Lung (tissue), 12 donors: ENCODE data around the gene MLLT3. TPM values are rescaled to one million over a fixed set of nuclear protein-coding genes. Genes with fewer than 3 reads are reported as not detected.

Source experiments
- ATAC-seq: fragments of 200-7000 bp; cut with Tn5 transposase; one replicate; pipeline ENCODE4 v1.9.1; 2020; ENCODE audit warnings: moderate number of reproducible peaks; ENCODE audit not compliant: insufficient read depth, low FRiP score
- DNase-seq, 3 donors: peaks; one replicate each; pipeline ENCODE4 v3.0.0-alpha.2; 2013 to 2017
- H3K27ac ChIP-seq, 2 donors: one replicate each; pipeline ENCODE4 v1.5.1; 2013; ENCODE audit warnings: mild to moderate bottlenecking in 2 of 2, moderate library complexity in 2 of 2, control low read depth in 1 of 2, inconsistent platforms in 1 of 2, low read depth in 1 of 2, low read length in 1 of 2
- H3K27me3 ChIP-seq, 3 donors: one replicate each; pipeline ENCODE4 v1.5.1; 2013; ENCODE audit warnings: low read length in 2 of 3; ENCODE audit not compliant: control insufficient read depth in 3 of 3, insufficient read depth in 3 of 3
- H3K36me3 ChIP-seq, 4 donors: one replicate each; pipeline ENCODE4 v1.5.1; 2013; ENCODE audit warnings: low read length in 4 of 4, mild to moderate bottlenecking in 1 of 4, moderate library complexity in 1 of 4; ENCODE audit not compliant: control insufficient read depth in 4 of 4, insufficient read depth in 4 of 4
- H3K4me1 ChIP-seq, 5 donors: one replicate each; pipeline ENCODE4 v1.5.1; 2013; ENCODE audit warnings: low read length in 5 of 5, mild to moderate bottlenecking in 2 of 5, moderate library complexity in 1 of 5; ENCODE audit not compliant: control insufficient read depth in 5 of 5, insufficient read depth in 5 of 5
- H3K4me3 ChIP-seq: one replicate; pipeline ENCODE4 v1.5.1; 2013; ENCODE audit warnings: mild to moderate bottlenecking, control low read depth, moderate library complexity
- H3K9ac ChIP-seq, 2 donors: one replicate each; pipeline ENCODE4 v1.5.1; 2013; ENCODE audit warnings: low read length in 2 of 2, control low read depth in 1 of 2; ENCODE audit not compliant: insufficient read depth in 1 of 2
- H3K9me3 ChIP-seq, 4 donors: one replicate each; pipeline ENCODE4 v1.5.1; 2013; ENCODE audit warnings: low read length in 3 of 4, mild to moderate bottlenecking in 1 of 4, moderate library complexity in 1 of 4; ENCODE audit not compliant: control insufficient read depth in 4 of 4, insufficient read depth in 3 of 4
- WGBS, 2 donors: extraction: QIAGEN DNeasy Blood & Tissue Kit; methylation state at CpG; one replicate each; pipeline ENCODE4 v1.1.7; 2013; 5-methylcytosine and 5-hydroxymethylcytosine counted together
- polyA plus RNA-seq, 2 donors: library from polyadenylated mRNA; stranded (reverse); fragments of 200-250 nt; gene quantifications; one replicate each; pipeline ENCODE4 v1.2.1, GENCODE V29; 2013
- total RNA-seq, 2 donors: library from RNA; depleted of rRNA in 1 of 2; stranded (reverse); fragments of >200 nt in 1 of 2; gene quantifications; one replicate each; pipeline ENCODE4 v1.2.1, GENCODE V29; 2014 to 2021
- TF ChIP-seq, protein P1 (sequence below): IDR thresholded peaks from 2 replicates; pipeline ENCODE4 v1.5.1; 2012; ENCODE audit warnings: mild to moderate bottlenecking; ENCODE audit errors: control extremely low read depth, extremely low read depth
- donor health status: control.
- donor health status: control.
- donor health status: Bipolar disorder and iron deficiency.
- donor health status: healthy.
- donor health status: DM: yes; HTN: yes; CAD: no.

MLLT3 gene
- total and polyA plus RNA-seq, 4 donors = 7.1 to 43.1 (median 13.7) TPM

DNA sequence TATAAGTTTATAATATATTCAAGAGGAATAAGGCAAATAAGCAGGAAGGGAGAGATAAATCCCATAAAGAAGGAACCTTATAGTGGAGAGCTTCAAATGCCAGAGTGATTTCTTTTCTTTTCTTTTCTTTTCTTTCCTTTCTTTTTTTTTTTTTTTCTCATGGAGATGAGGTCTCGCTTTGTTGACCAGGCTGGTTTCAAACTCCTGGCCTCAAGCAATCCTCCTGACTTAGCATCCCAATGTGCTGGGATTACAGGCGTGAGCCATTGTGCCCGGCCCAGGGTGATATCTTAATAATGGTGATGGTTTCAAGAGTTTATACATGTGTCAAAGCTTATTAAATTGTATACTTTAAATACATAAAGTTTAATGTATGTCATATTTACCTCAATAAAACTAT, 42.2 kb upstream of the MLLT3 start:
- H3K9me3 ChIP-seq = no peaks in the 10 kb centered on the region
- peaks cover 0 to 7% (median 0%) of the 10 kb centered on the region in 5 donors for H3K4me1 ChIP-seq
- ATAC-seq = no peak

DNA sequence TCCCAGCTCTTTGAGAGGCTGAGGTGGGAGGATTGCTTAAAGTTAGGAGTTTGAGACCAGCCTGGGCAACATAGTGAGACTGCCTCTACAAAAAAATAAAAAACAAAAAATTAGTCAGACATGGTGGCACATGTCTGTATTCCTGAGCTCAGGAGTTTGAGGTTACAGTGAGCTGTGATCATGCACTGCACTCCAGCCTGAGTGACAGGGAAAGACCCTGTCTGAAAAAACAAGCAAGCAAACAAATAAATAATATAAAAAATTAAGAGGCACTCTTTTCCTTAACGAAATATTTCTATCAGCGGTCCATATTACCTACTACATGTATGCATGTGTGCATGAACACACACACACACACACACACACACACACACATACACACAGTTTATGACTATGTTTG, 40.8 kb upstream of the MLLT3 start:
- Histone ChIP-seq H3K9ac (no peak overlapping the region), H3K27ac (no peak overlapping the region), H3K4me3 (no peak overlapping the region), H3K27me3 (no peaks in the 10 kb centered on the region), H3K36me3 (no peaks in the 10 kb centered on the region), H3K9me3 (no peaks in the 10 kb centered on the region), H3K4me1 (peaks cover 0 to 7% (median 0%) of the 10 kb centered on the region in 5 donors)
- 98 to 100% methylated on average over 2 of the region's 2 CpGs for WGBS, 2 donors
- DNase-seq (no peak), ATAC-seq (no peak)
- TF ChIP-seq, protein P1, sequence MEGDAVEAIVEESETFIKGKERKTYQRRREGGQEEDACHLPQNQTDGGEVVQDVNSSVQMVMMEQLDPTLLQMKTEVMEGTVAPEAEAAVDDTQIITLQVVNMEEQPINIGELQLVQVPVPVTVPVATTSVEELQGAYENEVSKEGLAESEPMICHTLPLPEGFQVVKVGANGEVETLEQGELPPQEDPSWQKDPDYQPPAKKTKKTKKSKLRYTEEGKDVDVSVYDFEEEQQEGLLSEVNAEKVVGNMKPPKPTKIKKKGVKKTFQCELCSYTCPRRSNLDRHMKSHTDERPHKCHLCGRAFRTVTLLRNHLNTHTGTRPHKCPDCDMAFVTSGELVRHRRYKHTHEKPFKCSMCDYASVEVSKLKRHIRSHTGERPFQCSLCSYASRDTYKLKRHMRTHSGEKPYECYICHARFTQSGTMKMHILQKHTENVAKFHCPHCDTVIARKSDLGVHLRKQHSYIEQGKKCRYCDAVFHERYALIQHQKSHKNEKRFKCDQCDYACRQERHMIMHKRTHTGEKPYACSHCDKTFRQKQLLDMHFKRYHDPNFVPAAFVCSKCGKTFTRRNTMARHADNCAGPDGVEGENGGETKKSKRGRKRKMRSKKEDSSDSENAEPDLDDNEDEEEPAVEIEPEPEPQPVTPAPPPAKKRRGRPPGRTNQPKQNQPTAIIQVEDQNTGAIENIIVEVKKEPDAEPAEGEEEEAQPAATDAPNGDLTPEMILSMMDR = no peak

More for the DNA sequence above, 42.2 kb upstream of the MLLT3 start:
- Histone ChIP-seq H3K36me3 (no peaks in the 10 kb centered on the region), H3K27me3 (no peaks in the 10 kb centered on the region), H3K9ac (no peak overlapping the region), H3K4me3 (no peak overlapping the region), H3K27ac (no peak overlapping the region)
- 97 to 99% methylated on average over 3 of the region's 3 CpGs for WGBS, 2 donors
- TF ChIP-seq, protein P1 = no peak
- DNase-seq = no peak

DNA sequence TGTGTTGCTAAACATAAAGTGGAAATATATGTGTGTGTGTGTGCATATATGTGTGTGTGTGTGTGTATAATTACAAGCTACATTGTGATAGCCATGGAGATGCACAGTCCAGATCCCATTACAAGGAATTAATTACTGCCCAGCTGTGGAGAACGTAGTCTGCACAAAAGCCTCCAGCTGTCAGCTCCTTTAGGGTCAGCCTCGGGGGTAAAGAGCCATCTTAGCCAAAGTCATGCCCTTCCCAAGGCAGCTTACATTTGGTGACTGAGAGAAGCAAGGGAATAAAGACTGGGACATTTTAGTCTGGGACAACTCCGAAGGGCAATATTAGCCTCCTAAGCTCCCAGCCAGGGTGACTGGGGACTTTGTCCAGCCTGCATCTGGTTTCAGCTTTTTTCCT, 39.9 kb upstream of the MLLT3 start:
- DNase-seq = no peak
- H3K27me3 ChIP-seq = no peaks in the 10 kb centered on the region
- H3K9ac ChIP-seq = no peak overlapping the region
- WGBS, 2 donors = 74 to 80% methylated on average over 3 of the region's 3 CpGs
- H3K27ac ChIP-seq = no peak overlapping the region
- no peaks in the 10 kb centered on the region for H3K36me3 ChIP-seq
- TF ChIP-seq, protein P1 = no peak
- no peak overlapping the region for H3K4me3 ChIP-seq
- H3K4me1 ChIP-seq = peaks cover 0 to 7% (median 0%) of the 10 kb centered on the region in 5 donors
- no peaks in the 10 kb centered on the region for H3K9me3 ChIP-seq
- ATAC-seq = no peak

DNA sequence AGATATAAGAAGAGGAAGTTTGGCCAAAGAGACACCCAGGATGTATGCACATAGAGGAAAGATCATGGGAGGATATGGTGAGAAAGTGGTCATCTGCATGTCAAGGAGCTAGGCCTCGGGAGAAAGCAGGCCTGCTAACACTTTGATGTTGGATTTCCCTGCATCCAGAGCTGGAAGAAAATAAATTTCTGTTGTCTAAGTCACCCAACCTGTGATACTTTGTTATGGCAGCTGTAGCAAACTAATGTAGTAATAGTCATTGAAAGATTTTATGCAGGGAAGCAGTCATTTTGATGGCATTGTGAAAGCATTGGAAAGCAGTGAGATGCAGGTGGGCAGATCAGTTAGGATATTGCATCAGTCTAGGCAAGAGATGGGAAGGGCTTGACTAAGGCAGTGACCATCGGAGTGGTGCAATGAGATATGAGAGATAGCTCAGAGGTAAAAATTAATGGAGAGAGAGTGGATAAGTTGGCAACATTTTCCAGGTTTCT, 37.2 kb upstream of the MLLT3 start:
- no peak overlapping the region for H3K4me3 ChIP-seq
- peaks cover 0 to 7% (median 0%) of the 10 kb centered on the region in 5 donors for H3K4me1 ChIP-seq

More for the DNA sequence above, 37.2 kb upstream of the MLLT3 start:
- no peak overlapping the region for H3K27ac ChIP-seq
- no peaks in the 10 kb centered on the region for H3K9me3 ChIP-seq
- TF ChIP-seq, protein P1 = no peak
- no peaks in the 10 kb centered on the region for H3K27me3 ChIP-seq
- no peak overlapping the region for H3K9ac ChIP-seq
- H3K36me3 ChIP-seq = no peaks in the 10 kb centered on the region
- ATAC-seq = no peak
- WGBS, 2 donors = 49 to 78% methylated on average over 2 of the region's 2 CpGs
- DNase-seq = no peak
